Hepatocyte (in vitro differentiated cells): ENCODE measurements around the gene MXRA5.
"Not testable (repeated sequence)": the region's sequence is repeated elsewhere in the genome, so short reads cannot be mapped to it uniquely, and the experiment has no call there.

Experiments used
- EZH2 ChIP-seq: fragments of 200-600 bp; sonication (generic); IDR thresholded peaks from 2 replicates; pipeline ENCODE4 v1.6.1; 2016; ENCODE audit warnings: antibody characterized with exemption, mild to moderate bottlenecking, borderline replicate concordance
- EZH2phosphoT487 ChIP-seq: fragments of 200-600 bp; sonication (generic); IDR thresholded peaks from one replicate; pipeline ENCODE4 v1.6.1; 2018; ENCODE audit warnings: antibody characterized with exemption, mild to moderate bottlenecking, low read depth, moderate library complexity; ENCODE audit not compliant: unreplicated experiment, severe bottlenecking
- TF ChIP-seq, protein P1 (sequence below): fragments of 200-600 bp; sonication (generic); IDR thresholded peaks from 2 replicates; pipeline ENCODE4 v1.5.1; 2016; ENCODE audit warnings: antibody characterized with exemption, mild to moderate bottlenecking; ENCODE audit not compliant: poor library complexity

DNA sequence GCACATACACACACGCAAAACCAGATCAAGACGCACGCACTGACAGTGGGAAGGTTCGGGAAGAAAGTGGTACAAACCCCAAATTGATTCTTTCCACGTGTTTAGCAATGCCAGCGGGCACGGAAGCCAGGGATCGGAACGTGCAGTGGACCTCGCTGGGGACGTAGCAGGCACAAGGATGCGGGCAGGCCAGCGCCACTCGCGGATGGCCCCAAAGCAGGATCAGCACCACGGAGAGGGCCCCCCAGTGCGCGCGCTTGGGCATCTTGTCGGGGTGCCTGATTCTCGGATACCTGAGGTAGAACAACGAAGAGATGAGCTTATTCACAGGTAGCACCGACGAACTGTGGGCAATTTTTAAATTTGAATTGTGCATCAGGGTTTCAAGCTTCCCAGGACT is 2.9 kb downstream of the MXRA5 start:
- TF ChIP-seq, protein P1, sequence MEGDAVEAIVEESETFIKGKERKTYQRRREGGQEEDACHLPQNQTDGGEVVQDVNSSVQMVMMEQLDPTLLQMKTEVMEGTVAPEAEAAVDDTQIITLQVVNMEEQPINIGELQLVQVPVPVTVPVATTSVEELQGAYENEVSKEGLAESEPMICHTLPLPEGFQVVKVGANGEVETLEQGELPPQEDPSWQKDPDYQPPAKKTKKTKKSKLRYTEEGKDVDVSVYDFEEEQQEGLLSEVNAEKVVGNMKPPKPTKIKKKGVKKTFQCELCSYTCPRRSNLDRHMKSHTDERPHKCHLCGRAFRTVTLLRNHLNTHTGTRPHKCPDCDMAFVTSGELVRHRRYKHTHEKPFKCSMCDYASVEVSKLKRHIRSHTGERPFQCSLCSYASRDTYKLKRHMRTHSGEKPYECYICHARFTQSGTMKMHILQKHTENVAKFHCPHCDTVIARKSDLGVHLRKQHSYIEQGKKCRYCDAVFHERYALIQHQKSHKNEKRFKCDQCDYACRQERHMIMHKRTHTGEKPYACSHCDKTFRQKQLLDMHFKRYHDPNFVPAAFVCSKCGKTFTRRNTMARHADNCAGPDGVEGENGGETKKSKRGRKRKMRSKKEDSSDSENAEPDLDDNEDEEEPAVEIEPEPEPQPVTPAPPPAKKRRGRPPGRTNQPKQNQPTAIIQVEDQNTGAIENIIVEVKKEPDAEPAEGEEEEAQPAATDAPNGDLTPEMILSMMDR = not testable (repeated sequence)
- TF ChIP-seq EZH2phosphoT487, EZH2: not testable (repeated sequence)
